ENCODE data around the gene CHD5. TPM values are rescaled to one million over a fixed set of nuclear protein-coding genes. Genes with fewer than 3 reads are reported as not detected.
A peak's percentile ranks its signal among the peaks of the same experiment; 100 is the strongest.

CHD5 gene
- total and polyA plus RNA-seq, 2 of the 13 experiments (the other 11 are each of a cell fraction or from before 2014, with no cell fraction given): 0.02 to 0.21 TPM

DNA sequence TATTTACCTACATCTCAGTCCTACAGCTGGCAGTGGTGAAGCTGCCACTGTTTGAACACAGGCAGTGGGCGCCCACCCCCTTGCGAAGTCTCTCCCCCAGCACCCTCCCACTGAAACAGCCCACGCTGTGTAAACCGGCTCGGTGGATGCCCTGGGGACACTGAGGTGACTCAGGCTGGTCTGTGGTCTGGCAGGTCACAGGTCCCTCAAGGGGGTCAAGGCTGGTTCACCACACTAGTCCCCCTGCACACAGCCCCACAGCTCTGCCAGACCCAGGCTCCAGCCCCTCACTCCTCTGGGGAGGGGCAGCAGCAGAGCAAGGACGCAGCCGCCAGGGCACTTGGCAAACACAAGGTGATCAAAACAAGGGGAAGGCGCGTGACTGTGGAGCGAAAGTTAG is 7.6 kb downstream of the CHD5 start:
- WGBS (ENCODE audit: low lambda C conversion rate): 3% methylated on average over 9 of the region's 10 CpGs
- intact Hi-C loops (cut with micrococcal nuclease; ENCODE audit: unreplicated experiment) (no loop called here), in situ Hi-C loops (cut with HindIII; ENCODE audit: extremely low pct_ligation_motif_present, low pct_unique_long_range_greater_than_20kb) (loop anchor here (5.0 kb wide), 1 partner anchor 60 kb away; no protein-coding TSS in a partner anchor)
- no peaks in the 10 kb centered on the region for H3K9me3 ChIP-seq (ENCODE audit: low read length)
- H3K4me2 ChIP-seq (ENCODE audit: low read depth, low read length): no peak overlapping the region; the same call in 1 of the 2 replicates
- FAIRE-seq (no peak), DNase-seq (ENCODE audit: low spot score) (peak; percentile 36), ATAC-seq (no peak)
- no peak overlapping the region for H3K27ac ChIP-seq (ENCODE audit: extremely low read length, insufficient read depth, low read length)
- H3K36me3 ChIP-seq (replicated peaks in 1 of 2; ENCODE audit: control insufficient read depth in 1 of 2, insufficient read depth in 2 of 2, low read length in 2 of 2): no peaks in the 10 kb centered on the region
- no peak overlapping the region for H3K4me3 ChIP-seq (replicated peaks in 1 of 3; ENCODE audit: insufficient read depth in 1 of 3, low read depth in 2 of 3, low read length in 3 of 3)
- peaks cover 15% of the 10 kb centered on the region for H3K4me1 ChIP-seq (ENCODE audit: insufficient read depth, low read length)
- H3K79me2 ChIP-seq (ENCODE audit: insufficient read depth, low read length): no peaks in the 10 kb centered on the region
- H2AFZ ChIP-seq (ENCODE audit: low read length): no peak overlapping the region
- no peak overlapping the region for H3K9ac ChIP-seq (ENCODE audit: insufficient read depth, low read depth, low read length)
- no peaks in the 10 kb centered on the region for H4K20me1 ChIP-seq (ENCODE audit: insufficient read depth, low read length)
- ChIA-PET POLR2A (no interaction called here), CTCF (ENCODE audit: low intra/inter-chr PET ratio, low total read pairs) (no interaction called here)
- peaks cover 16 to 62% of the 10 kb centered on the region in 2 experiments; a peak in 4 of 5 replicates for H3K27me3 ChIP-seq (ENCODE audit: control insufficient read depth in 1 of 2, insufficient read depth in 2 of 2, low read length in 2 of 2)
- BruUV-seq (replicated peaks): no TSS peak
- TF ChIP-seq, protein P1, sequence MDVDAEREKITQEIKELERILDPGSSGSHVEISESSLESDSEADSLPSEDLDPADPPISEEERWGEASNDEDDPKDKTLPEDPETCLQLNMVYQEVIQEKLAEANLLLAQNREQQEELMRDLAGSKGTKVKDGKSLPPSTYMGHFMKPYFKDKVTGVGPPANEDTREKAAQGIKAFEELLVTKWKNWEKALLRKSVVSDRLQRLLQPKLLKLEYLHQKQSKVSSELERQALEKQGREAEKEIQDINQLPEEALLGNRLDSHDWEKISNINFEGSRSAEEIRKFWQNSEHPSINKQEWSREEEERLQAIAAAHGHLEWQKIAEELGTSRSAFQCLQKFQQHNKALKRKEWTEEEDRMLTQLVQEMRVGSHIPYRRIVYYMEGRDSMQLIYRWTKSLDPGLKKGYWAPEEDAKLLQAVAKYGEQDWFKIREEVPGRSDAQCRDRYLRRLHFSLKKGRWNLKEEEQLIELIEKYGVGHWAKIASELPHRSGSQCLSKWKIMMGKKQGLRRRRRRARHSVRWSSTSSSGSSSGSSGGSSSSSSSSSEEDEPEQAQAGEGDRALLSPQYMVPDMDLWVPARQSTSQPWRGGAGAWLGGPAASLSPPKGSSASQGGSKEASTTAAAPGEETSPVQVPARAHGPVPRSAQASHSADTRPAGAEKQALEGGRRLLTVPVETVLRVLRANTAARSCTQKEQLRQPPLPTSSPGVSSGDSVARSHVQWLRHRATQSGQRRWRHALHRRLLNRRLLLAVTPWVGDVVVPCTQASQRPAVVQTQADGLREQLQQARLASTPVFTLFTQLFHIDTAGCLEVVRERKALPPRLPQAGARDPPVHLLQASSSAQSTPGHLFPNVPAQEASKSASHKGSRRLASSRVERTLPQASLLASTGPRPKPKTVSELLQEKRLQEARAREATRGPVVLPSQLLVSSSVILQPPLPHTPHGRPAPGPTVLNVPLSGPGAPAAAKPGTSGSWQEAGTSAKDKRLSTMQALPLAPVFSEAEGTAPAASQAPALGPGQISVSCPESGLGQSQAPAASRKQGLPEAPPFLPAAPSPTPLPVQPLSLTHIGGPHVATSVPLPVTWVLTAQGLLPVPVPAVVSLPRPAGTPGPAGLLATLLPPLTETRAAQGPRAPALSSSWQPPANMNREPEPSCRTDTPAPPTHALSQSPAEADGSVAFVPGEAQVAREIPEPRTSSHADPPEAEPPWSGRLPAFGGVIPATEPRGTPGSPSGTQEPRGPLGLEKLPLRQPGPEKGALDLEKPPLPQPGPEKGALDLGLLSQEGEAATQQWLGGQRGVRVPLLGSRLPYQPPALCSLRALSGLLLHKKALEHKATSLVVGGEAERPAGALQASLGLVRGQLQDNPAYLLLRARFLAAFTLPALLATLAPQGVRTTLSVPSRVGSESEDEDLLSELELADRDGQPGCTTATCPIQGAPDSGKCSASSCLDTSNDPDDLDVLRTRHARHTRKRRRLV (CRISPR knock-in tag; IDR thresholded peaks at IDR 0.05): no peak
- TF ChIP-seq GATAD2A (CRISPR knock-in tag; IDR thresholded peaks at IDR 0.05) (0 out of 2 replicates have a peak, but pooled peaks have one; percentile 9), ZNF34 (CRISPR knock-in tag; IDR thresholded peaks at IDR 0.05; ENCODE audit: borderline replicate concordance) (no peak), KLF12 (CRISPR knock-in tag; IDR thresholded peaks at IDR 0.05; ENCODE audit: borderline replicate concordance) (no peak), ZNF614 (CRISPR knock-in tag; IDR thresholded peaks at IDR 0.05; ENCODE audit: borderline replicate concordance) (no peak), HOXA3 (CRISPR knock-in tag; IDR thresholded peaks at IDR 0.05) (no peak), RBM39 (IDR thresholded peaks at IDR 0.05; ENCODE audit: low read depth, low read length, poor library complexity, severe bottlenecking) (no peak), KDM4B (CRISPR knock-in tag; IDR thresholded peaks at IDR 0.05) (no peak), ZNF230 (CRISPR knock-in tag; IDR thresholded peaks at IDR 0.05) (no peak), ZNF275 (CRISPR knock-in tag; IDR thresholded peaks at IDR 0.05; ENCODE audit: borderline replicate concordance) (no peak), ZNF747 (CRISPR knock-in tag; IDR thresholded peaks at IDR 0.05; ENCODE audit: borderline replicate concordance) (no peak), NR2F1 (CRISPR knock-in tag; IDR thresholded peaks at IDR 0.05) (peak; percentile 30 to 56; a peak in 3 of 4 replicates), SATB2 (CRISPR knock-in tag; IDR thresholded peaks at IDR 0.05) (no peak), POGZ (CRISPR knock-in tag; IDR thresholded peaks at IDR 0.05) (no peak), ZNF3 (CRISPR knock-in tag; IDR thresholded peaks at IDR 0.05) (no peak), FOXK1 (CRISPR knock-in tag; IDR thresholded peaks at IDR 0.05; ENCODE audit: borderline replicate concordance, low read depth) (no peak), IKZF1 (IDR thresholded peaks at IDR 0.05) (no peak)
- TF ChIP-seq, protein P2, sequence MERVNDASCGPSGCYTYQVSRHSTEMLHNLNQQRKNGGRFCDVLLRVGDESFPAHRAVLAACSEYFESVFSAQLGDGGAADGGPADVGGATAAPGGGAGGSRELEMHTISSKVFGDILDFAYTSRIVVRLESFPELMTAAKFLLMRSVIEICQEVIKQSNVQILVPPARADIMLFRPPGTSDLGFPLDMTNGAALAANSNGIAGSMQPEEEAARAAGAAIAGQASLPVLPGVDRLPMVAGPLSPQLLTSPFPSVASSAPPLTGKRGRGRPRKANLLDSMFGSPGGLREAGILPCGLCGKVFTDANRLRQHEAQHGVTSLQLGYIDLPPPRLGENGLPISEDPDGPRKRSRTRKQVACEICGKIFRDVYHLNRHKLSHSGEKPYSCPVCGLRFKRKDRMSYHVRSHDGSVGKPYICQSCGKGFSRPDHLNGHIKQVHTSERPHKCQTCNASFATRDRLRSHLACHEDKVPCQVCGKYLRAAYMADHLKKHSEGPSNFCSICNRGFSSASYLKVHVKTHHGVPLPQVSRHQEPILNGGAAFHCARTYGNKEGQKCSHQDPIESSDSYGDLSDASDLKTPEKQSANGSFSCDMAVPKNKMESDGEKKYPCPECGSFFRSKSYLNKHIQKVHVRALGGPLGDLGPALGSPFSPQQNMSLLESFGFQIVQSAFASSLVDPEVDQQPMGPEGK (CRISPR knock-in tag; IDR thresholded peaks at IDR 0.05): 0 out of 2 replicates have a peak, but pooled peaks have one; percentile 15

Data from HepG2 (cell line).